D721Med (cell line): ENCODE measurements around the gene TAF4.

Experiments
- DNase-seq: peaks from one replicate; pipeline ENCODE4 v3.0.0; 2011; ENCODE audit warnings: low spot score; ENCODE audit not compliant: insufficient read length
- FAIRE-seq: peaks from 2 replicates; lab custom pipeline; 2011; peaks lifted over from hg19 to GRCh38; lab: Jason Lieb, UNC
- TF ChIP-seq, protein P1 (sequence below): IDR thresholded peaks from 2 replicates; pipeline ENCODE4 v1.5.1; 2012; ENCODE audit warnings: mild to moderate bottlenecking, control low read depth; ENCODE audit not compliant: insufficient read depth; ENCODE audit errors: missing control alignments

Gene TAF4

DNA sequence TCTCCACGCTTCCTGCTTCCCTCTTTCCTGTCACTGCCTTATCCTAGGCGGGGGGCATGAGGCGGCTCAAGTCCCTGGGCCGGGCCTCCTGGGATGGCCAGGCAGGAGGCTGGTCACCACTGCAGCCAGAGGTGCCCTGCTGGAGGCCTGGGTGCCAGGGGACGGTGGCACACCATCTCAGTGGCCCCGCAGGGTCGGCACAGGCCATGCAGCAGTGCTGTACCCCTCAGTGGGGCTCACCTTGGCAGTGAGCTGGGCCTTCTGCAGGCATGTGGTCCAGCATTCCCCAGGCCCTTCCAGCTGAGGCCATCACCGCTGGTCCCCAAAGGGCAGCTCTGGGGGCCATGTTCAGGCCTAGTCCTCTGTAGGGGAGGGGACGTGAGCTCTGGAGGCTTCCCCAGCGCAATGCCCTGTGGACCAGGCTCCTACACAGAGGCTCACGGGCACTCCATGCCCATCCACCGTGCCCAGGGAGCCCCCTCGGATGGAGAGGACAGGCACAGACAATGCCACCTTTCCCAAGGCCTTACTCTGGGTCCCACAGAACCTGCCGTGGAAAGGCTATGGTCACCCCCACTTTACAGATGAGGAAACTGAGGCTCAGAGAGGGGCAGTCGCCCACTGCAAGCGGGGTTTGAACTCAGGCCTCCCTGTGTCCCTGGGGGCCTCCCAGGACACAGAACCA, 123.8 kb downstream of the TAF4 start:
- no peak for FAIRE-seq
- no peak for DNase-seq
- TF ChIP-seq, protein P1, sequence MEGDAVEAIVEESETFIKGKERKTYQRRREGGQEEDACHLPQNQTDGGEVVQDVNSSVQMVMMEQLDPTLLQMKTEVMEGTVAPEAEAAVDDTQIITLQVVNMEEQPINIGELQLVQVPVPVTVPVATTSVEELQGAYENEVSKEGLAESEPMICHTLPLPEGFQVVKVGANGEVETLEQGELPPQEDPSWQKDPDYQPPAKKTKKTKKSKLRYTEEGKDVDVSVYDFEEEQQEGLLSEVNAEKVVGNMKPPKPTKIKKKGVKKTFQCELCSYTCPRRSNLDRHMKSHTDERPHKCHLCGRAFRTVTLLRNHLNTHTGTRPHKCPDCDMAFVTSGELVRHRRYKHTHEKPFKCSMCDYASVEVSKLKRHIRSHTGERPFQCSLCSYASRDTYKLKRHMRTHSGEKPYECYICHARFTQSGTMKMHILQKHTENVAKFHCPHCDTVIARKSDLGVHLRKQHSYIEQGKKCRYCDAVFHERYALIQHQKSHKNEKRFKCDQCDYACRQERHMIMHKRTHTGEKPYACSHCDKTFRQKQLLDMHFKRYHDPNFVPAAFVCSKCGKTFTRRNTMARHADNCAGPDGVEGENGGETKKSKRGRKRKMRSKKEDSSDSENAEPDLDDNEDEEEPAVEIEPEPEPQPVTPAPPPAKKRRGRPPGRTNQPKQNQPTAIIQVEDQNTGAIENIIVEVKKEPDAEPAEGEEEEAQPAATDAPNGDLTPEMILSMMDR, result no peak

DNA sequence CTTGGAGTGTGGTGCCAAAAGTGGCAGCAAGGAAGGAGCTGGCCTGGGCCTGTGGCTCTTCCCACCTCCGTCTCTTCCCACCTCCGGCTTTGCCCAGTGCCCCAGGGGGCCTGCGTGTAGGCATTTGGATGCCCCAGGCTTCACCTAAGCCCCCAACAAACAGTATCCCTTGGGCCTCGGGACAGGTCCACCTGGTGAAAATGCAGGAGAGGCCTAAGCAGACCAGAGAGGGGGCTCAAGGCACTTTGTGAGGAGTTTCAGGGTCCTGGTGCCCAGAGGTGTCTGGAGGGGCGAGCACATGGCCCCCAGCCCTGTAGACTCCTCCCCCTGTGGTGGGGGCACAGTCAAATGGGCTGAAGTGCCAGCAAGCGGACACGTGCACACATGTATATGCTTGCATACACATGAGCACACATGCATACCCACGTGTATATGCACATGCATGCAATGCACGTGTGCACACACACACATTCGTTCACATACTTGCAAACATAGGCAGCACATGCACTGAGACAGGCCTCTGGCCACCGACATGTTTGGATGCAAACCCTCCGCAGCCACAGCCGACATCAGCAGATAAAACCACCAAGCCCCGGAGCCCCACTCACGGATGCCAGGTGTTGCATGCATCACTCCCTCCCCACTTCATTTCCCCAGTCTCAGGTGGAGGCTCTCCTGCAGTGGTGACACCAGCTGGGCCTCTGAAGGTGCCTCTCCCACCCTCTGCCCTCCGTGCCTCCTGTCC, 124.5 kb downstream of the TAF4 start:
- TF ChIP-seq, protein P1, result no peak
- DNase-seq (no peak), FAIRE-seq (no peak)

DNA sequence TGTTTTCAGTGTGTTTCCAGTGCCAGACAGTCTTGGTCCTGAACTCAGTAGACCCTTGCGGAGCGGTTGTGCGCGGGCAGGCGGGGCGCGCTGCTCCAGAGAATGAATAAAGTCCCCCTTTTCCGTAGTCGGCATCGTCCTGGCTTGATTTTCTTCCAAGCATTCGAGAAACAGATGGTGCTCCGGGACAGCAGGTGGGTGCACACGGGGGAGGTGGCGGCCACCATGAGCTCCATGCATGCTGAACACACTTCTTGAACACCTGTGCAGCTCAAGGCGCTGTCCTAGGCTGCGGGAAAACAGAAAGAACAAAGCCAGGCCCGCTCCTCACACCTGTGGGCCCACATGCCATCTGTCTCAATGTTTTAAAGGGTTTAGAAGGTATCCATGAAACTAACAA, 125.2 kb downstream of the TAF4 start:
- no peak for DNase-seq
- FAIRE-seq, result no peak
- TF ChIP-seq, protein P1, result no peak

DNA sequence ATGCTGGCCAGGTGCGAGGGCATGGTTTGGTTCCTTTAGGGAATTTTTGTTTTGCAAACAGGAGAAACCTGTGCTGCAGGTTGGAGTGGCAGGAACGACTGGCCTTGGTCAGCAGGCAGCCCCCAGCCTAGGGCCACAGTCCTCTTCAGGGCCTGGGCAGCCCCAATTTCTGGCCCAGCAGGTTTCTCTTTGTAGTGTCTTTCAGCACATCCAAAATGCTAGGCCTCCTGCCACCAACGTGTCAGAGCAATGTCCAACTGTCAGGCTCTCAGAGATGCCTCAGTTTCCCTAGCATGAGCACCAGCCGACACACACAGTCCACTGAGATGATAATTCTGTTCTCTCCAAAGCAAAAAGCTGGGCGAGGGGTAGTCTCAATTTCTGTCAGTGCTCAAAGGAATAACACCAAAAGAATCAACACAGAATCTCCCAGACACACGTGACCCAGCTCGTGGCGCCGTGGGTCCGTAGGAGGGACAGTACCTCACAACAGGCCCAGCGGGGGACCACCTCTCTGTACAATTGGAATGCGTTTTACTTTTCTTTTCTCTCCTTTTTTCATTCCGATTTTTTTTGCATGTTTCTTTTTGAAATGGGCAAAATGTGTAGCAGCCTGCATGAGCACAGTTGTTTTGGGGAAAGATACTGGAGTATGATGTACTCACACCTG, 125.9 kb downstream of the TAF4 start:
- TF ChIP-seq, protein P1, result no peak
- DNase-seq (no peak), FAIRE-seq (no peak)

DNA sequence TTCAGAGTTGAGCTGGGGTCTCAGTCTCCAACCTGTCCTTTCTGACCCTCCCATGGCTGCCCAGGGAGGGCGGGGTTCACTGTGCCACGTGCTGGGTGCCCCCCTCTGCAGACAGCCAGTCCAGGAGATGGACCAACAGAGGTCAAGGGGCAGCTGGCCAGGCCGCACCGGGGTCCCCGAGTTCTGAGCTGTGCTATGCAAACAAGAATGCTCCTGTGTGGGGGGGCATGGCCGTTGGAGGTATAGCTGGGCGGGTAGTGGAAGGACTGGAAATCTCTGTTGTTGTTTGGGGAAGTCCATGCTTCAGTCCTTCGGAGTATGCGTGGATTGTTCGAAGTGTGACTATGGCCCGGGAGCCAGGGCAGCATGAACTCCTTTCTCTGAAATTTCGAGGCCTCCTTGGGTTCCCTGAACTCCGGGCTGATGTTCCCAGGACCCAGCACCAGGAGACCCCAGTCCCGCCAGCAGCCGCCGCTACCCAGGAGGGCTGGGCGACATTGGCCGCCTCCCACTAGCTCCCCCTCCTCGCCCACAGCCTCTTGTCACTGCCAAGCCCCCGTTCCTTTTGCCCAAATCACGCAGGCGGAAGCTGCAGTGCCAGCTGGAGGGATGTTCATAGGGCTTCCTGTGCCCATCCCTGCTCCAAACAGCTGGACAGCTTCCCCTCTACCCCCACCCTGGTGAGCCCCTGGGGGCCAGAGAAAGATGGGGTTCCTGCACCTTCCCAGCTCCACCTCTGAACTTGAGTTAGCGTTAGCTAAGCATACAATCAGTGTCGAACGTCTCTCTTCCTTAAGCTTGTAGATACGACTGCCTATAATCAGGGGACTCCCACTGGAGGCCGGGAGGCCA, 126.6 kb downstream of the TAF4 start:
- TF ChIP-seq, protein P1, result no peak
- DNase-seq, result no peak
- FAIRE-seq, result no peak

DNA sequence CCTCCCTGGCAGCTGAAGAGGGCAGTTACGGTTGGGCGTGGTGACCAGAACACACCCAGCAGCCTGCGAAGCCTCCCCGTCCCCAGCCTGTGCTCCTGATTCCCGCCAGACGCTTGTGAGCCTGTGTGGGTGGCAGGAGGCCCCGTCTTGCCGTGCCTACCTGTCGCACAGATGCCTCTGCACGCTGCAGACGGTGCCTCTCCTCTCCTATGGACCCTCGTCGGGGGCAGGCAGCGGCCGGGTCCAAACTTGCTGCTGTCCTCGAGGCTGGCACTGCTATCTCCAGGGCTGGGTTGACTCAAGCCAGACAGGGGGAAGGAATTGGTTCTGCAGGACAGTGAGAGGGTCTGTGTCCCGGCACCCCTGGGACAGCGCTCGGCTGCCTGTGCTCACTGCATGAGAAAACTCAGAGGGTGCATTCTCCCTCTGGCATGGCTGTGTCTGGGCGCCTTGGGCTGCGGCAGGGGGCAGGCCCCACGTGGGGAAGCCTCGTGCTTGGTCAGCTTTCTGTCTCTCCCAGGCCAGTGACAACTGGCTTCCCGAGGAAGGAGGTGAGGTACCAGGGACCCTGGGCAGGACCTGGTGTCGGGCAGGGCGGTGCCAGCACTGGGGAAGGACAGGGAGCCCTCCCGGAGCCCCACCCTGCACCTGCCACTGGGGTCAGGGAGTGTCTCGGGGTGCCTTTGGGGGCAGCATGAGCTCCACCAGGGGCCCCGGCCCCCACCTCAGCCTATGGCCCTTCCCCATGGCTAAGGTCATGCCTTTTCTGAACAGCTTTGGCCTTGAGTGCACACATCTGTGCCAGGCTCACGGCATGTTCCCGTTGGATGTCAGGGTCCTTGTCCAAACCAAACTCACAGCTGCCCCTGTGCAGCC, 127.5 kb downstream of the TAF4 start:
- no peak for FAIRE-seq
- no peak for DNase-seq
- TF ChIP-seq, protein P1, result no peak
